ENCODE measurements around the gene TTLL3. TPM values are rescaled to one million over a fixed set of nuclear protein-coding genes. Genes with fewer than 3 reads are reported as not detected.
"Not testable (repeated sequence)": the region's sequence is repeated elsewhere in the genome, so short reads cannot be mapped to it uniquely, and the experiment has no call there.

Gene TTLL3
- total RNA-seq, 1 experiment from 2014 or later = 14.6 TPM

GRCh38 chr3:9846931-9847488 lies 36.9 kb downstream of the TTLL3 start:
- Mint-ChIP-seq H3K4me3 (ENCODE audit: unreplicated experiment) (no peak overlapping the region), H3K27me3 (ENCODE audit: insufficient read depth, unreplicated experiment) (no peaks in the 10 kb centered on the region), H3K27ac (ENCODE audit: low read depth, unreplicated experiment) (no peak overlapping the region), H3K9me3 (ENCODE audit: unreplicated experiment) (no peaks in the 10 kb centered on the region), H3K36me3 (ENCODE audit: insufficient read depth, unreplicated experiment) (peaks cover 11% of the 10 kb centered on the region), H3K4me1 (ENCODE audit: insufficient read depth, unreplicated experiment) (peaks cover 29% of the 10 kb centered on the region)
- ChIA-PET CTCF (interaction anchor here (0.6 to 2.9 kb wide), 6 partner anchors 37 to 117 kb away, joined by 3 to 21 read pairs (median 3); partner anchors contain the start of gene CRELD1), POLR2A (interaction anchor here (0.6 to 1.2 kb wide), 3 partner anchors 34 to 108 kb away, joined by 3 to 5 read pairs (median 4); no protein-coding TSS in a partner anchor)
- no TSS peak for BruUV-seq (replicated peaks)
- TF ChIP-seq CTCF (IDR thresholded peaks at IDR 0.05; ENCODE audit: unreplicated experiment) = no peak
- no peak for DNase-seq (ENCODE audit: unreplicated experiment)
- intact Hi-C loops (cut with micrococcal nuclease) = loop anchor here (10.0 kb wide), 1 partner anchor 438 kb away; no protein-coding TSS in a partner anchor

- DNase-seq (ENCODE audit: unreplicated experiment); H3K27ac Mint-ChIP-seq (ENCODE audit: low read depth, unreplicated experiment); H3K9me3 Mint-ChIP-seq (ENCODE audit: unreplicated experiment); BruUV-seq (replicated peaks); H3K4me3 Mint-ChIP-seq (ENCODE audit: unreplicated experiment); H3K27me3 Mint-ChIP-seq (ENCODE audit: insufficient read depth, unreplicated experiment); H3K36me3 Mint-ChIP-seq (ENCODE audit: insufficient read depth, unreplicated experiment): not testable (repeated sequence)
- intact Hi-C loops (cut with micrococcal nuclease) = loop anchor here (1.0 to 10.0 kb wide), 3 partner anchors 49 to 437 kb away; partner anchors contain the start of gene IL17RC
- ChIA-PET CTCF (interaction anchor here (0.6 to 4.5 kb wide), 8 partner anchors 44 to 366 kb away, joined by 3 to 31 read pairs (median 6); partner anchors contain the start of gene IL17RE), POLR2A (interaction anchor here (1.3 to 2.1 kb wide), 6 partner anchors 36 to 99 kb away, joined by 3 to 12 read pairs (median 7); partner anchors contain the start of gene CRELD1)
- H3K4me1 Mint-ChIP-seq (ENCODE audit: insufficient read depth, unreplicated experiment) = peaks cover 31% of the 10 kb centered on the region
Observed at GRCh38 chr3:9847870-9848269, 37.8 kb downstream of the TTLL3 start.

- POLR2A ChIA-PET = interaction anchor here (1.0 to 2.1 kb wide), 10 partner anchors 17 to 98 kb away, joined by 3 to 12 read pairs (median 6); partner anchors contain the start of genes CRELD1 and IL17RE
Observed at GRCh38 chr3:9848860-9849259, 38.8 kb downstream of the TTLL3 start.

GRCh38 chr3:9851383-9851782 lies 41.3 kb downstream of the TTLL3 start:
- ChIA-PET POLR2A (interaction anchor here (0.6 to 3.6 kb wide), 15 partner anchors 13 to 398 kb away, joined by 3 to 22 read pairs (median 6); partner anchors contain the start of genes CRELD1, IL17RC and IL17RE), CTCF (interaction anchor here (0.6 to 4.5 kb wide), 7 partner anchors 13 to 95 kb away, joined by 4 to 31 read pairs (median 5); partner anchors contain the start of gene IL17RC)
- DNase-seq (ENCODE audit: unreplicated experiment); intact Hi-C loops (cut with micrococcal nuclease); H3K36me3 Mint-ChIP-seq (ENCODE audit: insufficient read depth, unreplicated experiment); H3K4me3 Mint-ChIP-seq (ENCODE audit: unreplicated experiment); BruUV-seq (replicated peaks); H3K9me3 Mint-ChIP-seq (ENCODE audit: unreplicated experiment); H3K27me3 Mint-ChIP-seq (ENCODE audit: insufficient read depth, unreplicated experiment): not testable (repeated sequence)
- peak overlapping the region; percentile 49 for H3K27ac Mint-ChIP-seq (ENCODE audit: low read depth, unreplicated experiment)
- peaks cover 35% of the 10 kb centered on the region for H3K4me1 Mint-ChIP-seq (ENCODE audit: insufficient read depth, unreplicated experiment)

More at GRCh38 chr3:9848860-9849259, 38.8 kb downstream of the TTLL3 start:
- not testable (repeated sequence) for H3K27me3 Mint-ChIP-seq (ENCODE audit: insufficient read depth, unreplicated experiment); H3K36me3 Mint-ChIP-seq (ENCODE audit: insufficient read depth, unreplicated experiment); BruUV-seq (replicated peaks); H3K9me3 Mint-ChIP-seq (ENCODE audit: unreplicated experiment); H3K4me3 Mint-ChIP-seq (ENCODE audit: unreplicated experiment)
- Mint-ChIP-seq H3K27ac (ENCODE audit: low read depth, unreplicated experiment) (peak overlapping the region; percentile 33), H3K4me1 (ENCODE audit: insufficient read depth, unreplicated experiment) (peaks cover 35% of the 10 kb centered on the region)
- CTCF ChIA-PET = interaction anchor here (0.6 to 4.5 kb wide), 16 partner anchors 16 to 178 kb away, joined by 3 to 31 read pairs (median 5); partner anchors contain the start of gene IL17RE
- DNase-seq (ENCODE audit: unreplicated experiment) = peak; percentile 49
- intact Hi-C loops (cut with micrococcal nuclease) = loop anchor here (1.0 to 10.0 kb wide), 5 partner anchors 48 to 436 kb away; partner anchors contain the start of genes CRELD1 and IL17RC
- TF ChIP-seq CTCF (IDR thresholded peaks at IDR 0.05; ENCODE audit: unreplicated experiment) = peak; percentile 49

GRCh38 chr3:9851926-9852325 lies 41.9 kb downstream of the TTLL3 start:
- H3K36me3 Mint-ChIP-seq (ENCODE audit: insufficient read depth, unreplicated experiment); H3K9me3 Mint-ChIP-seq (ENCODE audit: unreplicated experiment); H3K4me3 Mint-ChIP-seq (ENCODE audit: unreplicated experiment); intact Hi-C loops (cut with micrococcal nuclease); H3K27me3 Mint-ChIP-seq (ENCODE audit: insufficient read depth, unreplicated experiment); BruUV-seq (replicated peaks): not testable (repeated sequence)
- POLR2A ChIA-PET = interaction anchor here (0.6 to 3.6 kb wide), 14 partner anchors 8 to 398 kb away, joined by 3 to 22 read pairs (median 6); partner anchors contain the start of genes CRELD1, IL17RC, IL17RE and RPUSD3
- Mint-ChIP-seq H3K27ac (ENCODE audit: low read depth, unreplicated experiment) (peak overlapping the region; percentile 49), H3K4me1 (ENCODE audit: insufficient read depth, unreplicated experiment) (peaks cover 35% of the 10 kb centered on the region)
- peak; percentile 46 for DNase-seq (ENCODE audit: unreplicated experiment)
- CTCF ChIA-PET = interaction anchor here (0.6 to 4.5 kb wide), 6 partner anchors 13 to 94 kb away, joined by 4 to 31 read pairs (median 5); partner anchors contain the start of gene IL17RC
